HCT116 (cell line): ENCODE data around the gene MUCL1. TPM values are rescaled to one million over a fixed set of nuclear protein-coding genes. Genes with fewer than 3 reads are reported as not detected.
A peak's percentile ranks its signal among the peaks of the same experiment; 100 is the strongest.

ENCODE experiments used
- ATAC-seq: fragments of 200-7000 bp; cut with Tn5 transposase; 2 replicates; pipeline ENCODE4 v1.9.1; 2020; ENCODE audit warnings: mild to moderate bottlenecking, moderate library complexity
- BruUV-seq: library from RNA; stranded (reverse); fragments of 400-500 nt; replicated peaks from 2 replicates; lab custom pipeline; 2021; lab: Mats Ljungman, UMichigan
- CTCF ChIA-PET: fragments of 300-600 bp; sonication (Branson Sonifier 250); formaldehyde crosslinking; loops from one replicate; lab custom pipeline; 2021; ENCODE audit warnings: antibody characterized with exemption; lab: Charles Lee
- POLR2A ChIA-PET: fragments of 300-600, 350-600 bp; sonication (Branson Sonifier 250); formaldehyde crosslinking; loops from one replicate; lab custom pipeline; 2021; ENCODE audit warnings: antibody characterized with exemption; lab: Charles Lee
- RAD21 ChIA-PET, 2 experiments: fragments of 300-600 bp; sonication (Branson Sonifier 250); formaldehyde crosslinking; loops; one replicate each; lab custom pipeline; 2023; ENCODE audit warnings: low total read pairs in 2 of 2; ENCODE audit not compliant: uncharacterized antibody in 2 of 2, unreplicated experiment in 2 of 2, low non-redundant PET in 1 of 2; lab: Charles Lee
- DNase-seq: peaks from one replicate; pipeline ENCODE4 v3.0.0-alpha.2; 2010; ENCODE audit warnings: low read depth, low spot score
- H2AFZ ChIP-seq: fragments of 200-600 bp; shearing (Covaris generic), sonication (generic); 2 replicates; pipeline ENCODE4 v1.6.1; 2017; ENCODE audit warnings: low read depth, mixed run types, mixed read lengths, antibody characterized with exemption, low read length; ENCODE audit not compliant: poor library complexity, severe bottlenecking
- H3K27ac ChIP-seq: 2 replicates; pipeline ENCODE4 v1.5.1; 2012; ENCODE audit warnings: low read depth, low read length
- H3K27me3 ChIP-seq: fragments of 200-600 bp; sonication (generic); 2 replicates; pipeline ENCODE4 v1.6.1; 2016; ENCODE audit warnings: mixed run types, low read length, mixed read lengths; ENCODE audit not compliant: insufficient read depth
- H3K36me3 ChIP-seq, 2 experiments: fragments of 200-500 bp in 1 of 2; fragments of 200-600 bp in 1 of 2; sonication (Bioruptor generic) in 1 of 2; sonication (generic) in 1 of 2; 2 replicates each; pipeline versions ENCODE4 v1.5.1 to v1.6.1; 2014 to 2016; ENCODE audit warnings: low read length in 2 of 2, inconsistent platforms in 1 of 2, mixed read lengths in 1 of 2, mixed run types in 1 of 2; ENCODE audit not compliant: insufficient read depth in 2 of 2, control insufficient read depth in 1 of 2
- H3K4me1 ChIP-seq, 2 experiments: fragments of 200-600 bp in 1 of 2; sonication (generic) in 1 of 2; 2 replicates each; pipeline versions ENCODE4 v1.5.1 to v1.6.1; 2012 to 2017; ENCODE audit warnings: low read length in 2 of 2, inconsistent platforms in 1 of 2, mild to moderate bottlenecking in 1 of 2, mixed read lengths in 1 of 2, mixed run types in 1 of 2, moderate library complexity in 1 of 2; ENCODE audit not compliant: insufficient read depth in 2 of 2, control insufficient read depth in 1 of 2
- H3K4me2 ChIP-seq: fragments of 200-600 bp; sonication (generic); 2 replicates; pipeline ENCODE4 v1.6.1; 2017; ENCODE audit warnings: mixed run types, low read length, mixed read lengths
- H3K4me3 ChIP-seq, 2 experiments: fragments of 200-600 bp in 1 of 2; sonication (generic) in 1 of 2; replicated peaks in 1 of 2; 2 replicates each; pipeline ENCODE4 v1.5.1; 2011 to 2016; ENCODE audit warnings: low read length in 2 of 2, control low read depth in 1 of 2, low read depth in 1 of 2, mild to moderate bottlenecking in 1 of 2, mixed read lengths in 1 of 2, mixed run types in 1 of 2
- H3K79me2 ChIP-seq: fragments of 200-600 bp; sonication (generic); 2 replicates; pipeline ENCODE4 v1.6.1; 2017; ENCODE audit warnings: mild to moderate bottlenecking, mixed run types, low read length, moderate library complexity, mixed read lengths; ENCODE audit not compliant: insufficient read depth
- H3K9ac ChIP-seq: fragments of 200-600 bp; sonication (generic); 2 replicates; pipeline ENCODE4 v1.6.1; 2016; ENCODE audit warnings: low read length, mixed read lengths
- H3K9me2 ChIP-seq: fragments of 200-600 bp; sonication (generic), shearing (Covaris generic); 2 replicates; pipeline ENCODE4 v1.6.1; 2017; ENCODE audit warnings: mixed run types, mild to moderate bottlenecking, moderate library complexity; ENCODE audit not compliant: insufficient read depth
- H3K9me3 ChIP-seq, 2 experiments: fragments of 200-500 bp in 1 of 2; fragments of 200-600 bp in 1 of 2; sonication (Bioruptor generic) in 1 of 2; sonication (generic) in 1 of 2; 2 replicates each; pipeline ENCODE4 v1.6.1; 2014 to 2017; ENCODE audit warnings: low read length in 2 of 2, mixed read lengths in 2 of 2, inconsistent platforms in 1 of 2, low read depth in 1 of 2, mild to moderate bottlenecking in 1 of 2, mixed run types in 1 of 2, moderate library complexity in 1 of 2; ENCODE audit not compliant: control insufficient read depth in 1 of 2, insufficient read depth in 1 of 2
- H4K20me1 ChIP-seq: fragments of 200-600 bp; sonication (generic), shearing (Covaris generic); 2 replicates; pipeline ENCODE4 v1.6.1; 2017; ENCODE audit warnings: mixed run types, mild to moderate bottlenecking, moderate library complexity; ENCODE audit not compliant: insufficient read depth
- CBX3 ChIP-seq: IDR thresholded peaks from 2 replicates; pipeline ENCODE4 v1.6.1; 2012; ENCODE audit warnings: low read depth
- CEBPB ChIP-seq: IDR thresholded peaks from 2 replicates; pipeline ENCODE4 v1.6.1; 2012; ENCODE audit warnings: low read depth
- EZH2phosphoT487 ChIP-seq: fragments of 200-600 bp; IDR thresholded peaks from 2 replicates; pipeline ENCODE4 v1.6.1; 2018; ENCODE audit warnings: antibody characterized with exemption, borderline replicate concordance
- POLR2A ChIP-seq: IDR thresholded peaks from 2 replicates; pipeline ENCODE4 v1.7.0; 2011; ENCODE audit warnings: borderline replicate concordance; ENCODE audit not compliant: insufficient read depth, insufficient read length; ENCODE audit errors: extremely low read depth
- RAD21 ChIP-seq: IDR thresholded peaks from 2 replicates; pipeline ENCODE4 v1.6.1; 2012; ENCODE audit warnings: low read depth, mild to moderate bottlenecking
- intact Hi-C: fragments of 100-400 bp; cut with micrococcal nuclease; formaldehyde crosslinking; loops from 2 replicates; pipeline ENCODE4 v1.10.0; 2022
- total RNA-seq: library from RNA; stranded (reverse); gene quantifications from one replicate; pipeline ENCODE4 v1.2.1, GENCODE V29; 2021; ENCODE audit not compliant: unreplicated experiment
- TF ChIP-seq, protein P1 (sequence below): IDR thresholded peaks from 2 replicates; pipeline ENCODE4 v1.6.1; 2012

Gene MUCL1
- total RNA-seq, 1 experiment from 2014 or later, result not detected

DNA sequence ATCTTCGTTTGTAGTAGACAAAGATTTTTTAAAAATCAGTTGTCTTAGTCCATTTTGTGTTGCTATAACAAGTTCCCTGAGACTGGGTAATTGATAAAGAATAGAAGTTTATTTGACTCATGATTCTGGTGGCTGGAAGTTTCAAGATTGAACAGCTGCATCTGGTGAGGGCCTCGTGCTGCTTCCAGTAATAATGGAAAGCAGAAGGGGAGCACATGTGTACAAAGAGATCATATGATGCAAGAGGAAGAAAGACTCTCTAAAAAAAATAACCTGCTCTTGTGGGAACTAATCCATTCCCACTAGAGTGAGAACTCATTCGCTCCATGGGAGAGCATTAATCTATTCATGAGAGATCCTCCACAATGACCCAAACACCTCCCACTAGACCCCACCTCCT lies 24.8 kb downstream of the MUCL1 start:
- Histone ChIP-seq H3K27ac (no peak overlapping the region), H3K9ac (no peak overlapping the region), H3K9me2 (no peaks in the 10 kb centered on the region), H2AFZ (no peak overlapping the region), H3K36me3 (no peaks in the 10 kb centered on the region), H3K4me3 (no peak overlapping the region)
- no peak for DNase-seq
- POLR2A ChIA-PET, result no interaction called here
- CTCF ChIA-PET, result no interaction called here
- RAD21 ChIA-PET, result no interaction called here
- TF ChIP-seq CEBPB, result peak; percentile 42
- TF ChIP-seq, protein P1, sequence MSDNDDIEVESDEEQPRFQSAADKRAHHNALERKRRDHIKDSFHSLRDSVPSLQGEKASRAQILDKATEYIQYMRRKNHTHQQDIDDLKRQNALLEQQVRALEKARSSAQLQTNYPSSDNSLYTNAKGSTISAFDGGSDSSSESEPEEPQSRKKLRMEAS, result peak; percentile 90
- no peak for TF ChIP-seq RAD21
- TF ChIP-seq EZH2phosphoT487, result no peak
- TF ChIP-seq CBX3, result 0 out of 2 replicates have a peak, but pooled peaks have one; percentile 41
- no peak for TF ChIP-seq POLR2A
- TF ChIP-seq, all 23 proteins: peak for 3
- peaks cover 37% of the 10 kb centered on the region for H3K27me3 ChIP-seq
- H3K4me1 ChIP-seq, result no peaks in the 10 kb centered on the region
- no peak overlapping the region for H3K4me2 ChIP-seq
- ATAC-seq, result no peak
- no peaks in the 10 kb centered on the region for H3K9me3 ChIP-seq
- BruUV-seq, result no TSS peak
- no peaks in the 10 kb centered on the region for H3K79me2 ChIP-seq
- intact Hi-C loops, result no loop called here
- H4K20me1 ChIP-seq, result no peaks in the 10 kb centered on the region

DNA sequence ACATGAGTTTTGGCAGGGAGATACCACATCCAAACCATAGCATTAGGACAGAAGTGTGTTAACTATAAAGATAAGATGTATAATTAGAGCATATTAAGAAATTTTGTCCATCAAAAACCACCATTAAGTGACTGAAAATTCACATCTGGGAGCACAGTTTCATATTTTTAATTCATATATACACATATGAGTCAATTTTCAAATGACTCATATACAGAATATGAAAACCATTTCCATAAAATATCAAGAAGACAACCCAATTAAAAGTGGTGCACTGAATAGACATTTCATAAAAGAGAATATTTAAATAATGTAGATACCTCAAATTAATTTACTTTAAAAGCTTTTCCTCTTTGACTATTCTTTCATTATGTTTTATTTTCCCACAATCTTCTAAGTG lies 25.3 kb downstream of the MUCL1 start:
- H3K9me2 ChIP-seq, result no peaks in the 10 kb centered on the region
- DNase-seq, result no peak
- ChIA-PET CTCF (no interaction called here), RAD21 (no interaction called here), POLR2A (no interaction called here)
- no peak overlapping the region for H3K27ac ChIP-seq
- no peak for ATAC-seq
- no peak overlapping the region for H2AFZ ChIP-seq
- no peak overlapping the region for H3K9ac ChIP-seq
- no peak overlapping the region for H3K4me3 ChIP-seq
- H3K9me3 ChIP-seq, result no peaks in the 10 kb centered on the region
- H4K20me1 ChIP-seq, result no peaks in the 10 kb centered on the region
- no peaks in the 10 kb centered on the region for H3K79me2 ChIP-seq
- H3K36me3 ChIP-seq, result no peaks in the 10 kb centered on the region
- TF ChIP-seq POLR2A, result no peak
- H3K27me3 ChIP-seq, result peaks cover 37% of the 10 kb centered on the region
- H3K4me1 ChIP-seq, result no peaks in the 10 kb centered on the region
- no TSS peak for BruUV-seq
- H3K4me2 ChIP-seq, result no peak overlapping the region
- intact Hi-C loops, result no loop called here
